HK-2 (cell line): ENCODE data around the gene SDK2.
A peak's percentile ranks its signal among the peaks of the same experiment; 100 is the strongest.

Experiments used
- DNase-seq: peaks from one replicate; pipeline ENCODE4 v3.0.0-alpha.2; 2018; ENCODE audit not compliant: unreplicated experiment

SDK2 gene

GRCh38 chr17:73394512-73395450, 249.5 kb downstream of the SDK2 start:
- no peak for DNase-seq

DNA sequence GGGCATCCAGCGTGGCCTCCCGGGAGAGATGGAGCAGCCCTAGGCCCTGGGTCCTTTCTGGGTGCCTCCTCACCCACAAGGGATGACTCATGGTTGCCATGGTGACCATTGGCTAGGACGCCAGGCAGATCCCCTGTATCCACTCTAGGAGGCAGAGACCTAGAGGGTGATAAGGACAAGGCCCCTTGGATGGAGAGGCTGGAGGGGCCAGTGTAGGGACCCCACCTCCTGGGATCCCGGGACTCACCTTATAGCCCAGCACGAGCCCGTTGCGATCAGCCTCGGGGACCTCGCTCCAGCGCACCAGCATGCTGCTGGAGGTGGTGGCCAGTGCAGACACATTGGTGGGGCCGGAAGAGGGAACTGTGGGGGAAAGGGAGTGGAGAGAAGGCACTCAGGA, 250.3 kb downstream of the SDK2 start:
- peak; percentile 17 for DNase-seq

GRCh38 chr17:73393381-73393780, 250.9 kb downstream of the SDK2 start:
- no peak for DNase-seq

DNA sequence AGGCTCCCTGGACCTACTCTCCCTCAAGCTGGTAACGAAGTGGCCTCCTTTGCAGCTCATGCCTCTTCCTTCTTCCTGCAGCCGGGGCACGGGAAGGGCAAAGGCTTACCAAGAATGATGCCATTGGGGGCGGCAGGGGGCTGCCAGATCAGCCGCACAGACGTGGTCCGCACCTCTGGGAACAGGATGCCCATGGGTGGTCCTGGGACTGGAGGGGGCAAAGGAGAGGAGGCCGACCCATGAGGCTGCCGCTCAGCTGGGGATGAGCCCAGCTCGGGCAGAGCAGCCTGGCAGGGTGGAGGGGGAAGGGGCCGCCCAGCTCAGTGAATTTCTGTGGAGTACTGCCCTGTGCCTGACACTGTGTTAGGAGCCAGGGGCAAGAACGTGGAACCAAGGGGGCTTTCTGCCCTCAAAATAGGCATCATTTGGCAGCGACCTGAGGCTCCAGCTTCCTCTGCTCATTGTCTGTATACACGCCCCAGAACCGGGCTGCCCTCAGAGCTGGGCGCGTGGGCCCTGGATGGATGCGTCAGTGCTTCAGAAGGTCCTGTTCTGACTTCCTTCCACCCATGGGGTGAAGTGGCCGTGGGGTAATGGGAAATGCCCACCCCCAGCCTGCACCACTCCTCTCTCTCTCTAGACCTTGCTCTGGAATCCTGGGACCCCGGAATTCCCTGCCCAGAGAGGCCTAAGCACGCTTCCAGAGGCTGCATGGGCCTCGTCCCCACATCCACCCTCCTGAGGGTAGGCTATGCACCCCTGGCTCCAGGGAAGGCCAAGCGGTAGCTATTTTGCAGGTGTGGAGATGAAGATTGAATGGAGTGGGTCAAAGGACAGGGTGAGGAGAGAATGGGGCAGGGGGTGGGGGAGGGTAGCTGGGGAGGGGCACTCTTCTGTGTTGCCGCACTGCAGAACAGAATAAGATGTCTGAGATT, 252.6 kb downstream of the SDK2 start:
- no peak for DNase-seq

GRCh38 chr17:73390851-73391250, 253.4 kb downstream of the SDK2 start:
- DNase-seq, result no peak

DNA sequence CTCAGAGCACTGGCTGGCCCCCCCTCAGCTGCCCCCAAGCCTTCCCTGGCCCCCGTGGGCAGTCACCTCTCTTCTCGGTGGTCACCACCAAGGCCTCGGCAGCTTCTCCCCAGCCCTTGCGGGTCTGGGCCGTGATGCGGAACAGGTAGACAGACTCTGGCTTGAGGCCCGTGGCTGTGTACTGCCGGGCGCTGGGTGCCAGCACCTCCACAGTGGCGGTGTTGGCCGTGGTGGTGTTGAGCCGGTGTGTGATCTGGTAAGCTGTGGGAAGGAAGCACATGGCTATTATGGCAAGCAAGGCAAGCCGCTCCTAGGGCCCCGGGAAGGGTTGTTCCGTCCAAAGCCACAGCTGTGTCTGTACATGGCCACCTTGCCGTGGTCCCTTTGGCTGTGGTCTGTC, 254.0 kb downstream of the SDK2 start:
- DNase-seq, result no peak

DNA sequence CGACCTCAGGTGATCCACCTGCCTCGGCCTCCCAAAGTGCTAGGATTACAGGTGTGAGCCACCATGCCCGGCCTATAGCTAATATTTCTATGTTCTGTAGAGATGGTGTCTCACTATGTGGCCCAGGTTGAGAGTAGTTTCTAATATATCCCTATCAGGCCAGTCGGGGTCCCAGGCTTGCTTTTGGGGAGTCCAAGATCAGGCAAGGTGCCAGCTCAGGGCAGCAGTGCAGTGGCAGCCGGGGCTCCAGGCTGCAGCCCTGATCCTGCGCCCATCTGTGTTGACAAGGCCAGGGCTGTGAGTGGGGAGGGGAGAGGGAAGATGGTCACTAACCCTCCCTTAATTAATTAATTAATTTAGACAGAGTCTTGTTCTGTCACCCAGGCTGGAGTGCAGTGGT, 254.8 kb downstream of the SDK2 start:
- no peak for DNase-seq

- DNase-seq, result no peak
These were observed 255.7 kb downstream of the SDK2 start for GRCh38 chr17:73388578-73388905.

DNA sequence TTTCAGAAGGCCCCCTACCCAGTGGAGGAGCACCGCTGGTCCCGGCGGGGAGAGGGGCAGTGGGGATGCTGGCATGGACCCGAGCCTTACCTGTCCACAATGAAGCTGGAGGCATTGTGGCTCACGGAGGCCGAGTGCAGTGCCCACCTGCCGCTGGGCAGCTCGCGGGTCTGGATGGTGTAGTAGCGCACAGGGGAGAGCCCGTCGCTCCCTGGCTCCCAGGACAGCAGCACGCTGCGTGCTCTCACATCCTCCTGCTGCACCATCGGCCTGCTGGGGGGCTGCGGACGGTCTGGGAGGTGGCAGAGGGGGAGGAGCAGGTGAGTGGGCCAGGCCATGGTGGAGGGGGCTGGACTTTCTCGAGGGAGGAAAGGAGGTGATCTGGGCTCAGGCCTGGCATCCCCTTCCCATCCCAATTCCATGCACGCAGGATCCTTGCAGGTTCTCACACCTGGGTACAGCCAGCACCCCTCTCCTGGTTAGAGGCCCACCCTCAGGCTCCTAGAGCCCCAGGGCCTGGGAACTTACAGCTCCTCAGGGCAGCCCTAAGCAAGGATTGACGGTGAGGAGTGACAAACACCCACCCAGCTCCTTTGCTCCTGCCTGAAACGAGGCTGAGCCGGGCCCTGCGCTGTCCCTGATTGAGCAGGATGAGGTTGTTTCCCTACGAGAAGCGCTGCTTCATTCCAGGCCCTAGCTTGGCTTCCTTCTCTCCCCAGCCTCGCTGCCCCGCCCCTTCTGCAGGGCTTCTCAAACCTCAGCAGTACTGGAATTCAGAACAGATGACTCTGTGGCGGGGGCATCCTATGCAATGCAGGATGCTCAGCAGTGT, 256.3 kb downstream of the SDK2 start:
- no peak for DNase-seq

DNA sequence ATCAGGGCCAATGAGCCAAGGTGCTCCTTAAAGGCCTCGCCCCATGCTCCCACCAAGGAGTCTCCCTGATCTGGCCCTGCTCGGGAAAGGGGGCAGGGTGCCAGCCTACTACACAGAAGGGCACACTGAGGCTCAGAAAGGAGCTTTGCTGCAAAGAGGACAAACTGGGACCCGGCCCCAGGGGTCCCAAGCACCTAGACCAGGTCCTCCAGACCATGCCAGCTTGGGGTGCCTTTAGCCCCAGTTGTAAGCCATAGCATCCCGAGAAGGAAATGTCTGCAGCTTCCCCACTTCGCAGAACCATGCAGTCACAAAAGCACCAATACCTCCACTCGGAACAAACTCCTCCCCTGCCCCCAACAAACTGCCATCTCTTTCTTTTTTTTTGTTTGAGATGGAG, 257.7 kb downstream of the SDK2 start:
- DNase-seq, result no peak

DNA sequence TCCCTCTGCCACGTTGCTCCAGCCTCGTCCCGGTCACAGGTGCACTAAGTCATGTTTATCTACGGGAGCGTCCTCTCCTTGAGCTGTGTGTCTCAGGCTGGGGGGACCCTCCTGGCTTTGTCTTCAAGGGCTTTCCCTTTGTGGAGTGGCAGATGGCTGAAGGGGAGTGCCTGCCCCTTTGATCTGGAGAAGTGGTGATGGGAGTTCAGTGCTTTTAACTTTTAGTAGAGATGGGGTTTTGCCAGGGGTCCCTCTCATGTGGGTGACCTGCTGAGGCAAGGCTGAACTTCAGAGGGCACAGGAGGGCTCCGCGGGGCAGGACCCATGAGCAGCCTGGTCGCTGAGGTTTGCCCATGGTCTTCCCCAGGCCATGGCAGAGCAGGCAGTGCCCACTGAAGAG, 259.3 kb downstream of the SDK2 start:
- DNase-seq, result no peak

- no peak for DNase-seq
These were observed 263.7 kb downstream of the SDK2 start for GRCh38 chr17:73380439-73381106.

- DNase-seq, result no peak
These were observed 264.4 kb downstream of the SDK2 start for GRCh38 chr17:73379826-73380225.

DNA sequence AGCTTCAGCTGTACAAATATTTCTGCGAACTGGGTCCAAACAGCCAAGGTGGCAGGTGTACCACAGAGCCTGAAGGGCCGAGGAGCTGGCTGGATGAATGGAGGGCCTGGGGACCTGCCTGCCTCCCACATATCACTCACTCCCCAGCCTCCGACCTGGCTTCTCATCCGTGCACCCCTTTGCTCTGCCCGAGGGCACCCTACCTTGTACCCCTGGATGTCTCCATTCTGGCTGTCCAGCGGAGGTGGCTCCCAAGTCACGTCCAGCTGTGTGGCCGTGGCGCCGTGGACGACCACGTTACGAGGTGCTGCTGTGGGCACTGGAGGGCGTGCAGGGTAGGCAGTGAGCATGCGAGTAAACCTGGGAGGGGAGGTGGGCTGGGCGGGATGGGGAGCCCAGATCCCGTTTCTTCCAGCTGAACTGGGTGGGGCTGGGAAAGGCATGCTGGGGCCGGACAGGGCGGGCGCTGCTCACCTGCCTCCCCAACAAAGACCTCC, 265.2 kb downstream of the SDK2 start:
- DNase-seq, result no peak

- no peak for DNase-seq
These were observed 267.6 kb downstream of the SDK2 start for GRCh38 chr17:73376636-73377035.

- DNase-seq, result no peak
These were observed 268.1 kb downstream of the SDK2 start for GRCh38 chr17:73376152-73376551.

DNA sequence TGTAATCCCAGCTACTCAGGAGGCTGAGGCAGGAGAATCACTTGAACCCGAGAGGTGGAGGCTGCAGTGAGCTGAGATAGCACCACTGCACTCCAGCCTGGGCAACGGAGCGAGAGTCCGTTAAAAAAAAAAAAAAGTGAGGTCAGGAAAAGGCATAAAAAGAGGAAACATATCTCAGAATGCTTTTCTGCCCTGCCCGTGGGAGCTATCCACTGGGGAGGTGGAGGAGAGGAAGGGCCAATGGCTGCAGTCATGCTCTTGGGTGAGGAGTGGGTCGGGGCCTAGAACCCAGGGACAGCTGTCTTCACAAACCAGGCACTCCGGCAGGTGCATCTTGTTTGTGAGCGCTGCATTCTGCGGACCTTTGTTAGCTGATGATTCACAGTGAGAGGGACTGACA, 272.4 kb downstream of the SDK2 start:
- DNase-seq, result no peak

- DNase-seq, result peak; percentile 72
These were observed 273.0 kb downstream of the SDK2 start for GRCh38 chr17:73371285-73371684.

- peak; percentile 90 for DNase-seq
These were observed 274.3 kb downstream of the SDK2 start for GRCh38 chr17:73369817-73370490.

DNA sequence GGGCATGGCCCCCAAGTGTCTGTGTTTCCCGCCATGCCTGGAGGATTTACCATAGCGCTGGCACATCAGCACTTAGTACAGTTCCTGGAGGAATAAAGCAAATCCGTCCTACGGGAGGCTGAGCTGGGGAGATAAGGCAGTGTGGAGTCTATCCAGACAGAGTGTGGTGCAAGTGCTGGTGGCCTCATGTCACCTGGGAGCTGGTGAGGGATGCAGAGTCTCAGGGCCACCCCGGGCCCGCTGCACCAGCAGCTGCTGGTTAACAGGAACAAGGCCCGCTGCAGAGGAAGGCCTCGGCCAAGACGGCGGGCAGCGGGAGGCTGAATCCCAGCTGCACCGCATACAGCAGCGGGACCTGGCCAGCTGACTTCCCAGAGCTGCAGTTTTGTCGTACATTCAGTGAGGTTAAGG, 275.1 kb downstream of the SDK2 start:
- no peak for DNase-seq
